HepG2 (cell line): Measurements from ENCODE around the gene FDXACB1. TPM values are rescaled to one million over a fixed set of nuclear protein-coding genes. Genes with fewer than 3 reads are reported as not detected.

Source experiments
- ADNP ChIP-seq: sonication (generic); formaldehyde crosslinking; IDR thresholded peaks from 2 replicates; pipeline ENCODE4 v1.4.0; 2020; ENCODE audit warnings: missing genetic modification reagents
- BCLAF1 ChIP-seq: fragments of 450-650 bp; IDR thresholded peaks from 2 replicates; pipeline ENCODE4 v1.6.1; 2017; ENCODE audit warnings: mild to moderate bottlenecking
- DMAP1 ChIP-seq: IDR thresholded peaks from 2 replicates; pipeline ENCODE4 v1.6.1; 2016
- EEA1 ChIP-seq: sonication (generic); formaldehyde crosslinking; IDR thresholded peaks from 2 replicates; pipeline ENCODE4 v1.5.1; 2020; ENCODE audit warnings: mild to moderate bottlenecking, missing genetic modification reagents, borderline replicate concordance
- FOXA3 ChIP-seq: IDR thresholded peaks from 2 replicates; pipeline ENCODE4 v1.6.1; 2016; ENCODE audit warnings: missing genetic modification reagents, missing compliant biosample characterization
- HNRNPUL1 ChIP-seq: fragments of 200-400 bp; formaldehyde crosslinking; IDR thresholded peaks from 2 replicates; pipeline ENCODE4 v1.6.1; 2017; ENCODE audit warnings: low read depth, mild to moderate bottlenecking, low read length, moderate library complexity
- MATR3 ChIP-seq: sonication (generic); formaldehyde crosslinking; IDR thresholded peaks from 2 replicates; pipeline ENCODE4 v1.4.0; 2020; ENCODE audit warnings: missing genetic modification reagents
- MED8 ChIP-seq: sonication (generic); formaldehyde crosslinking; IDR thresholded peaks from 2 replicates; pipeline ENCODE4 v1.8.1; 2023; ENCODE audit warnings: mild to moderate bottlenecking, missing genetic modification reagents; ENCODE audit not compliant: insufficient replicate concordance
- MXI1 ChIP-seq: IDR thresholded peaks from 3 replicates; pipeline ENCODE4 v1.6.1; 2012; ENCODE audit warnings: low read depth, low read length, inconsistent platforms, borderline replicate concordance
- NFE2L1 ChIP-seq: sonication (generic); formaldehyde crosslinking; IDR thresholded peaks from 2 replicates; pipeline ENCODE4 v1.4.0; 2020; ENCODE audit warnings: missing genetic modification reagents, mild to moderate bottlenecking, borderline replicate concordance
- NR2F1 ChIP-seq, 2 experiments: fragments of 450-650 bp in 1 of 2; formaldehyde crosslinking in 1 of 2; IDR thresholded peaks; 2 replicates each; pipeline versions ENCODE4 v1.5.0 to v1.6.1; 2016 to 2020; ENCODE audit warnings: mild to moderate bottlenecking in 1 of 2, missing compliant biosample characterization in 1 of 2, missing genetic modification reagents in 1 of 2, moderate library complexity in 1 of 2
- NR3C1 ChIP-seq: sonication (generic); formaldehyde crosslinking; IDR thresholded peaks from 2 replicates; pipeline ENCODE4 v1.4.0; 2020; ENCODE audit warnings: missing genetic modification reagents
- RFX5 ChIP-seq: IDR thresholded peaks from 2 replicates; pipeline ENCODE4 v1.6.1; 2011; ENCODE audit warnings: low read depth, low read length, improper control_type of control experiment
- SNRNP70 ChIP-seq: fragments of 200-400 bp; formaldehyde crosslinking; IDR thresholded peaks from 2 replicates; pipeline ENCODE4 v1.6.1; 2017; ENCODE audit warnings: mild to moderate bottlenecking, low read depth, low read length, moderate library complexity
- STAT5B ChIP-seq: sonication (generic); formaldehyde crosslinking; IDR thresholded peaks from 2 replicates; pipeline ENCODE4 v1.4.0; 2020; ENCODE audit warnings: missing genetic modification reagents
- TOE1 ChIP-seq: sonication (generic); formaldehyde crosslinking; IDR thresholded peaks from 2 replicates; pipeline ENCODE4 v1.4.0; 2020; ENCODE audit warnings: mild to moderate bottlenecking, missing genetic modification reagents
- TOPORS ChIP-seq: sonication (generic); formaldehyde crosslinking; IDR thresholded peaks from 2 replicates; pipeline ENCODE4 v1.8.0; 2023; ENCODE audit warnings: mild to moderate bottlenecking, missing genetic modification reagents
- ZMYM2 ChIP-seq: sonication (generic); formaldehyde crosslinking; IDR thresholded peaks from 2 replicates; pipeline ENCODE4 v1.8.0; 2022; ENCODE audit warnings: mild to moderate bottlenecking, missing genetic modification reagents
- ZNF101 ChIP-seq: sonication (generic); formaldehyde crosslinking; IDR thresholded peaks from 2 replicates; pipeline ENCODE4 v1.4.0; 2020; ENCODE audit warnings: mild to moderate bottlenecking, low read depth, missing genetic modification reagents, borderline replicate concordance
- ZNF20 ChIP-seq: sonication (generic); formaldehyde crosslinking; IDR thresholded peaks from 2 replicates; pipeline ENCODE4 v1.4.0; 2020; ENCODE audit warnings: mild to moderate bottlenecking, moderate library complexity, missing genetic modification reagents
- ZNF383 ChIP-seq: sonication (generic); formaldehyde crosslinking; IDR thresholded peaks from 2 replicates; pipeline ENCODE4 v1.4.0; 2020; ENCODE audit warnings: missing genetic modification reagents, mild to moderate bottlenecking, borderline replicate concordance
- ZNF432 ChIP-seq: sonication (generic); formaldehyde crosslinking; IDR thresholded peaks from 2 replicates; pipeline ENCODE4 v1.5.0; 2020; ENCODE audit warnings: missing genetic modification reagents, mild to moderate bottlenecking, borderline replicate concordance
- ZNF605 ChIP-seq: sonication (generic); formaldehyde crosslinking; IDR thresholded peaks from 2 replicates; pipeline ENCODE4 v1.8.0; 2022; ENCODE audit warnings: mild to moderate bottlenecking, missing genetic modification reagents
- ZNF687 ChIP-seq: sonication (generic); formaldehyde crosslinking; IDR thresholded peaks from 2 replicates; pipeline ENCODE4 v1.5.1; 2020; ENCODE audit warnings: mild to moderate bottlenecking, missing genetic modification reagents, moderate library complexity
- ZSCAN29 ChIP-seq: sonication (generic); formaldehyde crosslinking; conservative IDR thresholded peaks from 2 replicates; pipeline ENCODE4 v1.4.0; 2020; ENCODE audit warnings: mild to moderate bottlenecking, missing genetic modification reagents
- polyA plus RNA-seq, 8 experiments: library from polyadenylated mRNA; depleted of rRNA in 3 of 8; stranded (reverse) in 7 of 8; unstranded in 1 of 8; fragments of >200 nt; fragmentation: Illumina TruSeq in 4 of 8; extraction: Trizol in 4 of 8; gene quantifications; 2 replicates each; pipeline versions ENCODE4 v1.2.1 to v1.2.3, GENCODE V29; 2011 to 2016; ENCODE audit warnings: low read depth in 4 of 8, missing spikeins in 1 of 8, mixed read lengths in 1 of 8; ENCODE audit not compliant: insufficient read depth in 1 of 8
- total RNA-seq, 5 experiments: library from RNA; depleted of rRNA; stranded (reverse); fragments of >200 nt; fragmentation: Illumina TruSeq; extraction: Trizol; gene quantifications; 2 replicates each; pipeline ENCODE4 v1.2.3, GENCODE V29; 2016; ENCODE audit warnings: low read depth in 1 of 5

FDXACB1 gene
- total and polyA plus RNA-seq, 2 of the 13 experiments (the other 11 are each of a cell fraction or from before 2014, with no cell fraction given): 1.1 to 3.4 TPM

DNA sequence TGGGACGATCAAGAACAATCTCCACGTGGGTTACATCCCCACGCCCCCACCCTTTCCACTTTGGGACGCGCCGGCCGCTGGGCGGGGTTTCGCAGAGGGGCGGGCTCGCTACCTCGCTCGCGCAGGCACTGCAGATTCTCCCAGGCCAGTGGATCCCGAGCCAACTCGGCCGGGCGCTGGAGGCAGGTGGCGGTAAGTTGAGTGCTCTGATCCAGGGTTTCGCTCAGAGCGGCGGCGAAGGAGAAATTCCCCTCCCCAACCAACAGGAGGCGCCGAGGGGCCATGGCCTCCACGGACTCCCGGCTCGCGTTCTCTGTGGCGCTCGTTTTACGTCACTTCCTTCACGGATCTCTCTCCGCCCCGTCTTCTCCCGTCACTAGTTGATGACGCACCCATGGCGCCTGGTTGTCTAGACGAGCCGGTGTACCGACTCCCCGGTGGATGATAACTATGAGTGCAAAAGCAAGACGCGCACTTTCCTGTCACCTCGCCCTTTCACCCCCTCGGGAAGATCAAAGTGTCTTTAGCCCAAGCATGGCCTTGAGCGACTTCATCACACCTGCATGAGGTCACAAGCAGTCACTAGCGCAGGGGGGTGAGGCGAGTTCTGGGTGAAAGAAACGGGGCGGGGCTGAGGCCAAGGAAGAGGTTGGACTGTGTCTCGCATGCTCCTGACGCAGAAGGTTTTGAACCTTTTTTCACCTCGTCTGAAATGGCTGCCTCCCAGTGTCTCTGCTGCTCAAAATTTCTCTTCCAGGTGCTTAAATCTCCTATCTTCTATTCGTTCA is at the start of gene FDXACB1, which contains the start of gene CFAP68 (continued):
- TF ChIP-seq ADNP (CRISPR knock-in tag) (no peak), SNRNP70 (no peak), MATR3 (CRISPR knock-in tag) (no peak), NFE2L1 (CRISPR knock-in tag) (no peak), ZNF101 (CRISPR knock-in tag) (no peak; the same call in 1 of the 2 replicates), ZNF20 (no peak), ZNF605 (peak; percentile 97), DMAP1 (CRISPR knock-in tag) (peak; percentile 95), ZNF687 (CRISPR knock-in tag) (peak; percentile 92), RFX5 (peak; percentile 75), ZMYM2 (CRISPR knock-in tag) (peak; percentile 81; the same call in 1 of the 2 replicates), ZNF383 (CRISPR knock-in tag) (no peak; the same call in 1 of the 2 replicates), TOPORS (CRISPR knock-in tag) (0 out of 2 replicates have a peak, but pooled peaks have one; percentile 48), EEA1 (CRISPR knock-in tag) (peak; percentile 22; the same call in 1 of the 2 replicates), HNRNPUL1 (no peak), MED8 (CRISPR knock-in tag) (peak; percentile 70), NR2F1 (CRISPR knock-in tag; IDR thresholded peaks at IDR 0.05) (peak; percentile 33 to 67; a peak in 3 of 4 replicates), STAT5B (no peak), FOXA3 (CRISPR knock-in tag) (peak; percentile 52), NR3C1 (CRISPR knock-in tag) (no peak), ZNF432 (CRISPR knock-in tag) (no peak), MXI1 (peak; percentile 87; the same call in 2 of the 3 replicates), BCLAF1 (no peak), ZSCAN29 (peak; percentile 87), TOE1 (CRISPR knock-in tag) (no peak)
